ENCODE results near the gene CFAP46.
A peak's percentile ranks its signal among the peaks of the same experiment; 100 is the strongest.

The CFAP46 gene

GRCh38 chr10:132946806-132947546 lies 4.6 kb upstream of the CFAP46 start:
- FAIRE-seq = no peak

GRCh38 chr10:132946311-132946710 lies 3.9 kb upstream of the CFAP46 start:
- FAIRE-seq = no peak

More at GRCh38 chr10:132946806-132947546, 4.6 kb upstream of the CFAP46 start:
- no peak for DNase-seq (ENCODE audit: insufficient read length, low spot score)

GRCh38 chr10:132945894-132946255 lies 3.5 kb upstream of the CFAP46 start:
- FAIRE-seq (no peak), DNase-seq (ENCODE audit: insufficient read length, low spot score) (no peak)

More at GRCh38 chr10:132946311-132946710, 3.9 kb upstream of the CFAP46 start:
- no peak for DNase-seq (ENCODE audit: insufficient read length, low spot score)

GRCh38 chr10:132945125-132945893 lies 2.9 kb upstream of the CFAP46 start:
- no peak for FAIRE-seq
- DNase-seq (ENCODE audit: insufficient read length, low spot score) = no peak

GRCh38 chr10:132944510-132944909 lies 2.1 kb upstream of the CFAP46 start:
- DNase-seq (ENCODE audit: insufficient read length, low spot score) (no peak), FAIRE-seq (no peak)

- no peak for DNase-seq (ENCODE audit: insufficient read length, low spot score)
- no peak for FAIRE-seq
Observed at GRCh38 chr10:132943791-132944404, 1.5 kb upstream of the CFAP46 start.

- DNase-seq (ENCODE audit: insufficient read length, low spot score) (no peak), FAIRE-seq (no peak)
Observed at GRCh38 chr10:132943058-132943790, 854 bp upstream of the CFAP46 start.

- FAIRE-seq (no peak), DNase-seq (ENCODE audit: insufficient read length, low spot score) (no peak)
Observed at GRCh38 chr10:132941640-132942051, 724 bp downstream of the CFAP46 start.

- DNase-seq (ENCODE audit: insufficient read length, low spot score) = no peak
- no peak for FAIRE-seq
Observed at GRCh38 chr10:132940791-132941465, 1.4 kb downstream of the CFAP46 start.

GRCh38 chr10:132939957-132940790 lies 2.2 kb downstream of the CFAP46 start:
- FAIRE-seq (no peak), DNase-seq (ENCODE audit: insufficient read length, low spot score) (peak; percentile 19)

- FAIRE-seq (no peak), DNase-seq (ENCODE audit: insufficient read length, low spot score) (no peak)
Observed at GRCh38 chr10:132939378-132939955, 2.9 kb downstream of the CFAP46 start.

- DNase-seq (ENCODE audit: insufficient read length, low spot score) = peak; percentile 9
- FAIRE-seq = no peak
Observed at GRCh38 chr10:132938472-132939339, 3.7 kb downstream of the CFAP46 start.

- no peak for FAIRE-seq
- DNase-seq (ENCODE audit: insufficient read length, low spot score) = no peak
Observed at GRCh38 chr10:132937861-132938260, 4.5 kb downstream of the CFAP46 start.

- DNase-seq (ENCODE audit: insufficient read length, low spot score) (no peak), FAIRE-seq (no peak)
Observed at GRCh38 chr10:132934953-132935352, 7.4 kb downstream of the CFAP46 start.

- DNase-seq (ENCODE audit: insufficient read length, low spot score) = no peak
- FAIRE-seq = no peak
Observed at GRCh38 chr10:132933308-132934042, 8.9 kb downstream of the CFAP46 start.

- FAIRE-seq (no peak), DNase-seq (ENCODE audit: insufficient read length, low spot score) (no peak)
Observed at GRCh38 chr10:132932461-132933307, 9.7 kb downstream of the CFAP46 start.

Data from HTR-8/SVneo (cell line).